Brain microvascular endothelial cell (primary cell): ENCODE measurements around the gene RBM8A.
"Not testable (repeated sequence)": the region's sequence is repeated elsewhere in the genome, so short reads cannot be mapped to it uniquely, and the experiment has no call there.

Experiments
- DNase-seq: peaks from one replicate; pipeline ENCODE4 v3.0.0-alpha.2; 2020
- H3K27ac ChIP-seq: fragments of 250-450 bp; sonication (Bioruptor Pico); 2 replicates; pipeline ENCODE4 v1.5.1; 2020; ENCODE audit warnings: mild to moderate bottlenecking, moderate library complexity
- H3K27me3 ChIP-seq: fragments of 250-450 bp; sonication (Bioruptor Pico); replicated peaks from 2 replicates; pipeline ENCODE4 v1.5.1; 2020; ENCODE audit warnings: mild to moderate bottlenecking
- H3K36me3 ChIP-seq: fragments of 250-450 bp; sonication (Bioruptor Pico); replicated peaks from 2 replicates; pipeline ENCODE4 v1.5.1; 2020; ENCODE audit warnings: mild to moderate bottlenecking
- H3K4me3 ChIP-seq: 2 replicates; pipeline ENCODE4 v1.5.1; 2011; ENCODE audit warnings: low read depth, mild to moderate bottlenecking, control low read depth, low read length, moderate library complexity
- CTCF ChIP-seq: IDR thresholded peaks from 2 replicates; pipeline ENCODE4 v1.5.1; 2011; ENCODE audit warnings: low read depth, mild to moderate bottlenecking, moderate library complexity, low read length, control low read depth, inconsistent platforms; ENCODE audit errors: missing control alignments
- in situ Hi-C: cut with HindIII; loops from 2 replicates; pipeline ENCODE4 v1.10.0; 2017; ENCODE audit warnings: low sequenced_read_pairs, low pct_ligation_motif_present

The RBM8A gene

GRCh38 chr1:145944532-145944931, 17.2 kb upstream of the RBM8A start:
- H3K36me3 ChIP-seq: peaks cover 12% of the 10 kb centered on the region
- in situ Hi-C loops: no loop called here
- no peak overlapping the region for H3K4me3 ChIP-seq

GRCh38 chr1:145942871-145943270, 15.6 kb upstream of the RBM8A start:
- DNase-seq: no peak
- Histone ChIP-seq H3K27me3 (no peaks in the 10 kb centered on the region), H3K4me3 (no peak overlapping the region), H3K36me3 (peaks cover 12% of the 10 kb centered on the region), H3K27ac (no peak overlapping the region)
- TF ChIP-seq CTCF: no peak
- in situ Hi-C loops: no loop called here

More at GRCh38 chr1:145944532-145944931, 17.2 kb upstream of the RBM8A start:
- no peak for DNase-seq
- Histone ChIP-seq H3K27ac (no peak overlapping the region), H3K27me3 (no peaks in the 10 kb centered on the region)
- TF ChIP-seq CTCF: no peak

- H3K27ac ChIP-seq: no peak overlapping the region
- DNase-seq: no peak
- H3K36me3 ChIP-seq: peaks cover 13% of the 10 kb centered on the region
- in situ Hi-C loops: no loop called here
- H3K4me3 ChIP-seq: no peak overlapping the region
- no peaks in the 10 kb centered on the region for H3K27me3 ChIP-seq
- no peak for TF ChIP-seq CTCF
These were observed 15.1 kb upstream of the RBM8A start for GRCh38 chr1:145942405-145942804.

GRCh38 chr1:145937436-145937835, 10.2 kb upstream of the RBM8A start:
- Histone ChIP-seq H3K27ac (no peak overlapping the region), H3K27me3 (no peaks in the 10 kb centered on the region), H3K4me3 (no peak overlapping the region), H3K36me3 (peaks cover 31% of the 10 kb centered on the region)
- TF ChIP-seq CTCF: no peak
- DNase-seq: no peak
- in situ Hi-C loops: no loop called here

GRCh38 chr1:145936247-145936646, 9.0 kb upstream of the RBM8A start:
- DNase-seq: no peak
- no peak overlapping the region for H3K27ac ChIP-seq
- no peaks in the 10 kb centered on the region for H3K27me3 ChIP-seq
- no peak overlapping the region for H3K4me3 ChIP-seq
- in situ Hi-C loops: no loop called here
- peaks cover 32% of the 10 kb centered on the region for H3K36me3 ChIP-seq
- no peak for TF ChIP-seq CTCF

GRCh38 chr1:145935708-145936107, 8.4 kb upstream of the RBM8A start:
- no peak overlapping the region for H3K4me3 ChIP-seq
- H3K27me3 ChIP-seq: no peaks in the 10 kb centered on the region
- no peak for DNase-seq
- peaks cover 30% of the 10 kb centered on the region for H3K36me3 ChIP-seq
- H3K27ac ChIP-seq: no peak overlapping the region
- in situ Hi-C loops: no loop called here
- no peak for TF ChIP-seq CTCF

GRCh38 chr1:145932522-145933009, 5.3 kb upstream of the RBM8A start:
- H3K27ac ChIP-seq, H3K4me3 ChIP-seq, DNase-seq, in situ Hi-C loops, H3K27me3 ChIP-seq: not testable (repeated sequence)
- peaks cover 30% of the 10 kb centered on the region for H3K36me3 ChIP-seq
